GM06990 (cell line): ENCODE measurements around the gene DQX1.

Source experiments
- DNase-seq: peaks from one replicate; pipeline ENCODE4 v3.0.0-alpha.2; 2011; ENCODE audit not compliant: insufficient read length; ENCODE audit errors: extremely low read depth
- H3K27me3 ChIP-seq: replicated peaks from 2 replicates; pipeline ENCODE4 v1.6.0; 2011; ENCODE audit warnings: low read length; ENCODE audit not compliant: control insufficient read depth, insufficient read depth
- H3K36me3 ChIP-seq: 2 replicates; pipeline ENCODE4 v1.5.1; 2011; ENCODE audit warnings: low read length; ENCODE audit not compliant: control insufficient read depth, insufficient read depth
- H3K4me3 ChIP-seq: replicated peaks from 2 replicates; pipeline ENCODE4 v1.5.1; 2011; ENCODE audit warnings: low read depth, mild to moderate bottlenecking, control low read depth, low read length
- CTCF ChIP-seq: IDR thresholded peaks from 2 replicates; pipeline ENCODE4 v1.5.1; 2011; ENCODE audit warnings: low read length, control low read depth, mild to moderate bottlenecking, inconsistent platforms; ENCODE audit not compliant: insufficient read depth, poor library complexity, severe bottlenecking

DQX1 gene

GRCh38 chr2:74524955-74525716 is 895 bp downstream of the DQX1 start:
- DNase-seq = no peak
- TF ChIP-seq CTCF = no peak
- H3K36me3 ChIP-seq = peaks cover 18% of the 10 kb centered on the region
- no peak overlapping the region for H3K4me3 ChIP-seq
- no peaks in the 10 kb centered on the region for H3K27me3 ChIP-seq

GRCh38 chr2:74524005-74524404 is 2.0 kb downstream of the DQX1 start:
- DNase-seq = no peak
- no peak for TF ChIP-seq CTCF

GRCh38 chr2:74522516-74522915 is 3.5 kb downstream of the DQX1 start:
- H3K36me3 ChIP-seq = peaks cover 14% of the 10 kb centered on the region
- H3K4me3 ChIP-seq = no peak overlapping the region
- DNase-seq = no peak
- H3K27me3 ChIP-seq = no peaks in the 10 kb centered on the region
- no peak for TF ChIP-seq CTCF

More at GRCh38 chr2:74524005-74524404, 2.0 kb downstream of the DQX1 start:
- Histone ChIP-seq H3K27me3 (no peaks in the 10 kb centered on the region), H3K36me3 (peaks cover 18% of the 10 kb centered on the region), H3K4me3 (no peak overlapping the region)

GRCh38 chr2:74516650-74517049 is 9.4 kb downstream of the DQX1 start:
- TF ChIP-seq CTCF = no peak
- peaks cover 2% of the 10 kb centered on the region; the same call in 1 of the 2 replicates for H3K27me3 ChIP-seq
- DNase-seq = no peak
- H3K36me3 ChIP-seq = no peaks in the 10 kb centered on the region
- no peak overlapping the region for H3K4me3 ChIP-seq

GRCh38 chr2:74515981-74516633 is 9.9 kb downstream of the DQX1 start:
- DNase-seq = peak; percentile 71

More at GRCh38 chr2:74515981-74516633, 9.9 kb downstream of the DQX1 start:
- no peaks in the 10 kb centered on the region for H3K36me3 ChIP-seq
- no peak for TF ChIP-seq CTCF
- peaks cover 2% of the 10 kb centered on the region; the same call in 1 of the 2 replicates for H3K27me3 ChIP-seq
- H3K4me3 ChIP-seq = 0 out of 2 replicates have a peak overlapping the region, but pooled peaks have one; percentile 8
